SK-N-SH (cell line): Measurements from ENCODE around the gene SBSN. TPM values are rescaled to one million over a fixed set of nuclear protein-coding genes. Genes with fewer than 3 reads are reported as not detected.

Source experiments
- CTCF ChIA-PET: fragments of 300-600, 350-600 bp; formaldehyde crosslinking; extraction: SDS; loops from one replicate; lab custom pipeline; 2021; lab: Yijun Ruan, JAX
- POLR2A ChIA-PET: fragments of 350-600 bp; sonication (Branson Sonifier 250); formaldehyde crosslinking; extraction: SDS; loops from one replicate; lab custom pipeline; 2020; ENCODE audit warnings: antibody characterized with exemption, inconsistent platforms; lab: Yijun Ruan, JAX
- DNase-seq: peaks from one replicate; pipeline ENCODE4 v3.0.0; 2012
- H2AFZ ChIP-seq: fragments of 200-600 bp; sonication (generic); 2 replicates; pipeline ENCODE4 v1.8.1; 2016; ENCODE audit warnings: antibody characterized with exemption, mild to moderate bottlenecking, low read depth
- H3F3A ChIP-seq: fragments of 200-600 bp; sonication (generic); replicated peaks from 2 replicates; pipeline ENCODE3; 2016; ENCODE audit warnings: antibody characterized with exemption, mild to moderate bottlenecking; ENCODE audit not compliant: insufficient read depth
- H3K27ac ChIP-seq, 2 experiments: fragments of 200-500 bp in 1 of 2; fragments of 200-600 bp in 1 of 2; sonication (Bioruptor generic) in 1 of 2; sonication (generic), shearing (Covaris generic) in 1 of 2; 2 replicates each; pipeline versions ENCODE4 v1.5.1 to v1.6.1; 2014 to 2016; ENCODE audit warnings: low read depth in 2 of 2, inconsistent platforms in 1 of 2, low read length in 1 of 2, mild to moderate bottlenecking in 1 of 2, mixed read lengths in 1 of 2
- H3K27me3 ChIP-seq: fragments of 200-600 bp; sonication (generic), shearing (Covaris generic); 2 replicates; pipeline ENCODE4 v1.6.1; 2016; ENCODE audit warnings: mixed run types; ENCODE audit not compliant: insufficient read depth
- H3K36me3 ChIP-seq, 2 experiments: fragments of 200-500 bp in 1 of 2; fragments of 200-600 bp in 1 of 2; sonication (Bioruptor generic) in 1 of 2; sonication (generic) in 1 of 2; replicated peaks in 1 of 2; 2 replicates each; pipeline versions ENCODE3 to v1.5.1; 2014 to 2016; ENCODE audit warnings: low read length in 1 of 2, mild to moderate bottlenecking in 1 of 2; ENCODE audit not compliant: insufficient read depth in 2 of 2, control insufficient read depth in 1 of 2
- H3K4me1 ChIP-seq, 2 experiments: fragments of 200-500 bp in 1 of 2; fragments of 200-600 bp in 1 of 2; sonication (Bioruptor generic) in 1 of 2; sonication (generic), shearing (Covaris generic) in 1 of 2; 2 replicates each; pipeline versions ENCODE4 v1.5.1 to v1.6.1; 2014 to 2016; ENCODE audit warnings: low read depth in 1 of 2, low read length in 1 of 2, mixed run types in 1 of 2; ENCODE audit not compliant: insufficient read depth in 2 of 2, control insufficient read depth in 1 of 2
- H3K4me2 ChIP-seq: fragments of 200-600 bp; sonication (generic), shearing (Covaris generic); 2 replicates; pipeline ENCODE4 v1.6.1; 2017; ENCODE audit warnings: mixed run types
- H3K4me3 ChIP-seq, 2 experiments: fragments of 200-500 bp in 1 of 2; fragments of 200-600 bp in 1 of 2; sonication (Bioruptor generic) in 1 of 2; sonication (generic), shearing (Covaris generic) in 1 of 2; 2 replicates each; pipeline versions ENCODE4 v1.5.1 to v1.8.1; 2014 to 2016; ENCODE audit warnings: low read depth in 2 of 2, inconsistent platforms in 1 of 2, low read length in 1 of 2, mild to moderate bottlenecking in 1 of 2, mixed read lengths in 1 of 2, moderate library complexity in 1 of 2
- H3K79me2 ChIP-seq: fragments of 200-600 bp; sonication (generic); 2 replicates; pipeline ENCODE4 v1.8.1; 2017; ENCODE audit warnings: mild to moderate bottlenecking; ENCODE audit not compliant: insufficient read depth
- H3K9ac ChIP-seq: fragments of 200-600 bp; sonication (generic); 2 replicates; pipeline ENCODE4 v1.6.1; 2017; ENCODE audit warnings: mixed run types
- H3K9me2 ChIP-seq: fragments of 200-600 bp; sonication (generic); 2 replicates; pipeline ENCODE4 v1.6.1; 2017; ENCODE audit warnings: mixed run types
- H3K9me3 ChIP-seq: fragments of 200-600 bp; sonication (generic); 2 replicates; pipeline ENCODE4 v1.6.1; 2017; ENCODE audit warnings: mixed run types, mild to moderate bottlenecking, moderate library complexity
- H4K20me1 ChIP-seq: fragments of 200-600 bp; sonication (generic); 2 replicates; pipeline ENCODE4 v1.6.1; 2017; ENCODE audit warnings: mild to moderate bottlenecking, mixed run types; ENCODE audit not compliant: insufficient read depth
- CHD2 ChIP-seq: fragments of 150-350 bp; IDR thresholded peaks from 2 replicates; pipeline ENCODE4 v1.6.1; 2018; ENCODE audit warnings: low read length; ENCODE audit not compliant: partially characterized antibody
- CTCF ChIP-seq: fragments of 200-600 bp; sonication (generic); IDR thresholded peaks from 2 replicates; pipeline ENCODE4 v1.6.1; 2017; ENCODE audit warnings: antibody characterized with exemption, mild to moderate bottlenecking, moderate library complexity
- EP300 ChIP-seq, 2 experiments: IDR thresholded peaks; 2 replicates each; pipeline versions ENCODE4 v1.4.0 to v1.6.1; 2012; ENCODE audit warnings: borderline replicate concordance in 1 of 2, low read depth in 1 of 2, low read length in 1 of 2
- FOXJ3 ChIP-seq: sonication (generic); formaldehyde crosslinking; IDR thresholded peaks from 2 replicates; pipeline ENCODE4 v1.5.1; 2020; ENCODE audit warnings: mild to moderate bottlenecking, missing genetic modification reagents
- FOXM1 ChIP-seq: IDR thresholded peaks from 2 replicates; pipeline ENCODE4 v1.4.0; 2012; ENCODE audit warnings: low read depth, mild to moderate bottlenecking
- GABPA ChIP-seq: IDR thresholded peaks from 2 replicates; pipeline ENCODE4 v1.4.0; 2012; ENCODE audit warnings: low read depth, mild to moderate bottlenecking
- MAX ChIP-seq: IDR thresholded peaks from 2 replicates; pipeline ENCODE4 v1.4.0; 2012; ENCODE audit warnings: low read depth
- MEF2A ChIP-seq: IDR thresholded peaks from 2 replicates; pipeline ENCODE4 v1.4.0; 2012; ENCODE audit warnings: low read depth, borderline replicate concordance
- NRF1 ChIP-seq: IDR thresholded peaks from 2 replicates; pipeline ENCODE4 v1.6.1; 2012; ENCODE audit warnings: low read depth, mild to moderate bottlenecking, low read length
- RCOR1 ChIP-seq: fragments of 150-350 bp; IDR thresholded peaks from 2 replicates; pipeline ENCODE4 v1.6.1; 2017; ENCODE audit warnings: antibody characterized with exemption, low read length
- REST ChIP-seq: IDR thresholded peaks from 2 replicates; pipeline ENCODE4 v1.6.1; 2012; ENCODE audit warnings: mild to moderate bottlenecking, low read depth, low read length, moderate library complexity
- SIN3A ChIP-seq: IDR thresholded peaks from 2 replicates; pipeline ENCODE4 v1.6.1; 2012; ENCODE audit warnings: low read depth, mild to moderate bottlenecking, low read length, moderate library complexity, borderline replicate concordance
- SMC3 ChIP-seq: IDR thresholded peaks from 2 replicates; pipeline ENCODE4 v1.6.1; 2012; ENCODE audit warnings: low read depth, low read length, improper control_type of control experiment
- TEAD4 ChIP-seq: IDR thresholded peaks from 2 replicates; pipeline ENCODE4 v1.4.0; 2012; ENCODE audit warnings: mild to moderate bottlenecking, borderline replicate concordance; ENCODE audit not compliant: insufficient read depth
- YY1 ChIP-seq: IDR thresholded peaks from 2 replicates; pipeline ENCODE4 v1.4.0; 2012; ENCODE audit warnings: low read depth, mild to moderate bottlenecking
- WGBS: methylation state at CpG from one replicate; pipeline ENCODE4 v1.1.6; 2017; ENCODE audit warnings: low lambda C conversion rate; 5-methylcytosine and 5-hydroxymethylcytosine counted together
- polyA plus RNA-seq, 3 experiments: library from polyadenylated mRNA; depleted of rRNA; stranded (reverse); fragments of >200 nt; gene quantifications; 2 replicates each; pipeline ENCODE4 v1.2.3, GENCODE V29; 2012
- TF ChIP-seq, protein P1 (sequence below): fragments of 150-350 bp; IDR thresholded peaks from 2 replicates; pipeline ENCODE4 v1.6.1; 2016; ENCODE audit warnings: mild to moderate bottlenecking, low read depth, low read length

The SBSN gene
- polyA plus RNA-seq, 1 of the 3 experiments (the other 2 are of a cell fraction): 0.25 TPM

GRCh38 chr19:35559781-35560180 lies 31.7 kb upstream of the SBSN start:
- ChIA-PET CTCF (interaction anchor here (2.8 kb wide), 1 partner anchor 12 kb away, joined by 16 read pairs; no protein-coding TSS in a partner anchor), POLR2A (no interaction called here)
- H3K27me3 ChIP-seq: peaks cover 63% of the 10 kb centered on the region
- H3K9me2 ChIP-seq: no peaks in the 10 kb centered on the region
- no peak overlapping the region for H3K4me2 ChIP-seq
- no peak overlapping the region for H2AFZ ChIP-seq
- H4K20me1 ChIP-seq: no peaks in the 10 kb centered on the region
- no peak overlapping the region for H3K27ac ChIP-seq
- H3K4me1 ChIP-seq: peaks cover 0 to 11% of the 10 kb centered on the region in 2 experiments; a peak in 1 of 4 replicates
- no peaks in the 10 kb centered on the region for H3K36me3 ChIP-seq
- no peaks in the 10 kb centered on the region for H3F3A ChIP-seq
- H3K9me3 ChIP-seq: no peaks in the 10 kb centered on the region
- no peak overlapping the region for H3K9ac ChIP-seq
- DNase-seq: no peak
- TF ChIP-seq GABPA (no peak), RCOR1 (no peak), NRF1 (no peak), REST (no peak), MEF2A (no peak), FOXJ3 (CRISPR knock-in tag) (no peak), YY1 (no peak), SMC3 (no peak), EP300 (IDR thresholded peaks at IDR 0.05; ENCODE audit: borderline replicate concordance in 1 of 2, low read depth in 1 of 2, low read length in 1 of 2) (no peak), SIN3A (no peak), MAX (no peak), CTCF (no peak), FOXM1 (no peak), CHD2 (no peak), TEAD4 (no peak)
- TF ChIP-seq, protein P1, sequence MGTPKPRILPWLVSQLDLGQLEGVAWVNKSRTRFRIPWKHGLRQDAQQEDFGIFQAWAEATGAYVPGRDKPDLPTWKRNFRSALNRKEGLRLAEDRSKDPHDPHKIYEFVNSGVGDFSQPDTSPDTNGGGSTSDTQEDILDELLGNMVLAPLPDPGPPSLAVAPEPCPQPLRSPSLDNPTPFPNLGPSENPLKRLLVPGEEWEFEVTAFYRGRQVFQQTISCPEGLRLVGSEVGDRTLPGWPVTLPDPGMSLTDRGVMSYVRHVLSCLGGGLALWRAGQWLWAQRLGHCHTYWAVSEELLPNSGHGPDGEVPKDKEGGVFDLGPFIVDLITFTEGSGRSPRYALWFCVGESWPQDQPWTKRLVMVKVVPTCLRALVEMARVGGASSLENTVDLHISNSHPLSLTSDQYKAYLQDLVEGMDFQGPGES: no peak
- H3K79me2 ChIP-seq: no peaks in the 10 kb centered on the region
- WGBS: 55% methylated on average over 23 of the region's 23 CpGs
- H3K4me3 ChIP-seq: no peak overlapping the region
